AG08395 (cell line): ENCODE data around the gene SCRN2.
A peak's percentile ranks its signal among the peaks of the same experiment; 100 is the strongest.

Experiments
- DNase-seq: peaks from one replicate; pipeline ENCODE4 v3.0.0; 2012; ENCODE audit warnings: mixed read lengths, low spot score

The SCRN2 gene

DNA sequence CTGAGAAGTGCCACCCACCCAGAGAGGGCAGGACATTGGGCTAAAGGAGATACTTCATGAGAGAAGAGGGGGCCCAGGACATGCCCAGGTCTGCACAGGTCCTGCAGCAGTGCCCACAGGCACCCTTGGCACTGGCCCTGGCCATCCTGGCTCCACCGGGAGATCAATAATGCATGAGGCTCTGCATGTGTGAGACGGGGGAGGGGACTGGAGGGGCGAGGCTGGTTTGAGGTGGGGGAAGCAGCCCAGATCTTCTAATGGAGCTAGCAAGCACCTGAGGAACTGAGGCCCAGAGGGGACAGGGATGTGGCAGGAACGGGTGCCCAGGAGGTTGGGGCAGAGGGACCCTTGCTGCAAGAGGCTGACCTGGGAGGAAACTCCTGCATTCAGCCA, 20.0 kb downstream of the SCRN2 start:
- DNase-seq, result no peak

DNA sequence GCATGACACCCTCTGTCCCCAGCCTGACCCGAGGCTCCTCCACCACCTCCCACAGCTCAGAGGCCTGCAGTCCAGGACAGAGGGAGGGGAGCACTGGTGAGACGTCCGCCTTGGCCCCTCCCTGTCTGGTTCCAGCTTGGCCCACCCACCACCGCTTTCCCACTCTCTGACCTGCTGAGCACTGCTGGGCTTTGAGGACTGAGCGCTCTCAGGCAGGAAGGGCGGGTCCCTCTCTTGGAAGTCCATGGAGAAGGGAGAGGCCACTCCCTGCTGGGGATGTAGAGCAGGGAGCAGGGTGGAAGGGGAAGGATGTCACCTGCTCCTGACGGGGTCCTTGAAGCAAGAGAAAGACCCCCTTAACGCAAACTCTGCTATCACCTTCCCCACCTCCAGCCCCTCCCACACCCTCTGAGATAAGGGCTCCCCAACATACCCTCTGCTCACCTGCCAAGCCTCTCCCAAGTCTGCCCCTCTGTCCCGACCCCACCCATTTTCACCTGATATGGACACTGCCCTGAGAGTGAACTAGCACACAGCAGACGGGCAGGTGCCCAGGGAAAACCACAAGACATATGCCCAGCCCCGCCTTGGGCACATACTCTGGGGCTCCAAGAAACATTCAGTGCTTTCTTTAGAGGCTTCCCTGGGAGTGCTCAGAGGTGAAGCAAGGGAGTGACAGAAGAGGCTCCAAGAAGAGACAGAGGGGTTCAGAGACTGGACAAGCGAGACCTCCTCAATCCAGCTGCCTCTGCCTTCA, 20.9 kb downstream of the SCRN2 start:
- DNase-seq, result no peak

DNA sequence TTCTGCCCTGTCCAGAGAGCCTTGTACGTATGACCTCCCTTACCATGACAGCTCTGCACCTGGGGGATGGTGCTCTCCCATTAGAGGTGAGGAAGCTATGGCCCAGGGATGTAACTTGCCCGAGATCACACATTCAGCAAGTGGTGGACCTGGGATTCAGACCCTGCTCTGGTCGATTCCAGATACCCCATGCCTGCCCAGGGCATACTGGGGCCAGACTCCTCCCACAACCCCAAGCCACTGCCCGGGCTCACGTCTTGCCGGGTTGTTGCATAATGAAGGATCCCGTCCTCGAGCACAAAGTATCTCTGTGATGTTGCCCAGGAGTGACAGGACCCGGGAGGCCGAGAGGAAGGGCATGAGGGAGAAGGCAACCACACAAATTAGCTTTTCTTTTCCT, 21.6 kb downstream of the SCRN2 start:
- DNase-seq, result no peak

DNA sequence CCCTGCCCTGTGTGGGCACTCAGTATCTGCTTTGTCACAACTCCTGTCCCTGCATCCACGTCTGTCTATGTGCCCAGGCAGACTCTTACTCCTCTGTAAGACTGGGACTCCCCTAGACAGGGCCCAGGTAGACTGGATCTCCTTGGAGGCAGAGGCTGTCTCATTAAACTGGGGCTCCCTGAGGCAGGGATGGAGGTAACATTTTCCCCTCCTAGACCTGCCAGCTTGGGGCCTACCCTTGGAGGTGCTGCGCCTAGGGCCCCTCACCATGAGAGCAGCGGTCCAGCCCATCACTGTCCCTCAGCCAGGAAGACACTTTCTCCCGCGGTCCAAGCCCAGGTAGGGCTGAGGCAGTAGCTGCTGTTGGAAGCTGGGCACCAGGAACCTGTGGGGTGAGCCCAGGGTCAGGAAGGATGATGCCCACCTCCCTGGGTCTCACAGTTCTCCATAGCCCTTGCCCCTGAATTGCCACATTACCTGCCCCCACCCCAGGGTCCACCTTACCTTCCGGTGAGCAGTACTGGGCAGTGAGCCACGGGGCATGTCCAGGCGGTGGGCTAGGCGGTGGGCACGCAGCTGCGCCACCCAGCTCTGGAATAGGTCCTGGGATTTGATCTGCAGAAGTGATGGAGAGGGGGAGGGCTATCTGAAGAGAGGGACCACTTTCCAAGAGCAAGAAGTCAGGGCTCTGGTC, 22.9 kb downstream of the SCRN2 start:
- DNase-seq, result no peak

GRCh38 chr17:47816947-47817346, 24.1 kb downstream of the SCRN2 start:
- DNase-seq, result no peak

DNA sequence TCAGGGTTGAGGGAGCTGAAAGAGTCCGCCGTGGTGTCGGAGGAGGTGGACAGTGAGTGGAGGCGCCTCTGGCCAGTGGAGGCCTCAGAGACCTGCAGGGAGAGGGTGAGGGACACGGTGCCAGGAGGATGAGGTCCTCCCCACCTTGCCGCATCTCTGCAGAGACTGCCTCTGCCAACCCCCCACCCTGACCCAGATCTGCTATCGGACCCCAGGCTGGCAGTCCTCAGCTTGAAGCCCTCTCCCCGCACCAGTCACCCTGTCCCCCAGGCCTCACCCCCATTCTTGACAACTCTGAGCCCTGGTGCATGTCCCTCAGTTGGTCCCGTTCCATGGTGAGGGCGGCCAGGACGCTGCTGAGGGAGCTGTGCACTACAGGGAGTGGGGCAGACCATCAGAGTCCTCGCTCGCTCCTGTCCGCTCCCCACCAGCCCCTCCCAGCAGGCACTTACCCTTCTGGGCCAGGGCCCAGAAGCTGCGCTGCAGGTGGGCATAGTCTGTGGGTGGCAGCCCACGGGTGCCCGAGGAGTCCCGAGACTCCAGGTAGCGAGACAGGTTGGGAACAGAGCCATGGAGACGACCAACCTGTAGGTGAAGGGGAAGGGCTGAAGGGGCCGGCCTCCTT, 24.9 kb downstream of the SCRN2 start:
- no peak for DNase-seq

- no peak for DNase-seq
Measured at GRCh38 chr17:47815106-47815918, 25.8 kb downstream of the SCRN2 start.

GRCh38 chr17:47813512-47814031, 27.5 kb downstream of the SCRN2 start:
- no peak for DNase-seq

DNA sequence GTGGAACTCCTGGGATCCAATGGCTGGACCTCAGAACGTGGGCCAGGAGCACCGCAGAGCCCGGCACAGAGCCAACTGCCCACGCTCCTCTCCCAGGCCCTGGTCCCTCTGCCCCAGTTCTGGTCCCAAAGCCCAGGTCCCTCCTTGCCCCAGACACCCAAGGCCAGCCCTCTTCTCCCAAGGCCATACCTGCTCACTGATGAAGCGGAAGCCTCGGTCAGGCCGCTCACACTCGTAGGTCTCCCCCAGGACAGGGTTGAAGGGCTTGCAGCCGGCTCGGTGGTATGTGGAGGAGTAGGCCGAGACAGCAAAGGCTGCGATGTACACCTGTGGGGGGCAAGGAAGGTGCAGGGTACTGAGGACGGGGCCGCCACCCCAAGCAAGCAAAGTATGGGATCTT, 28.0 kb downstream of the SCRN2 start:
- no peak for DNase-seq

DNA sequence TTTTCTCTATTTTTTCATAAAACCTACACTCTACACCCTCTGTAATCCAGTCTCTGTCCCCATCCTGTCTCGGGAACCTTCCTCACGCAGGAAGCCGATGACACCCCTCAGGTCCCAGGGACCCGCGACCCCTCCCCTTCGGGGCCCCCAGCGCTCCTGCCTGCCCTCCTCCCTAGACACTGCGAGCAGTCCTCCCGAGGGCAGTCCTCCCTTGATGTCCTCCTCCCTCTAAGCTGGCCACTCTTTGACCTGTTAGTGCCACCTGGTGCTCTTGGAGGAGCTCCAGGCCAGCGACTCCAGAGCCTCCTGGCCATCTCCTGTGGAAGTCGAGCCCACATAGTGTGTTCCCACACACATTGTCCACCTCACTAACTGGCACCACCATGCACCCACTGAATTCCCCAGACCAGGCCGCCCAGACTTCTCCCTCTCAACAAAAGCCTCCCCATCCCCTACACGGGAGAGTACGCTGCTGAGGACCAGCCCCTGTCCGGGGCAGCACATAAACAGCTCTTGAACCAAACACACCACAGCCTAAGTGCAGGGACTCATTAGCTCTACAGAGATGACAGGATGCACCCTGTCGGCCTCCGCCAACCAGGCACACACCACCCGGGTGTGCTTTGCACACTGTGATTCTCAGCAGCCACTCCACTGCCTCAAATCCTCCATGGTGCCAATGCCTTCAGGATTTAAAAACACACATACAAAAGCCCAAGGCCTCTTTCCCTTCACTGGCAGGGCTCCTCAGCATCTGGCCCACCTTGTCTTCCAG, 28.7 kb downstream of the SCRN2 start:
- DNase-seq, result no peak

DNA sequence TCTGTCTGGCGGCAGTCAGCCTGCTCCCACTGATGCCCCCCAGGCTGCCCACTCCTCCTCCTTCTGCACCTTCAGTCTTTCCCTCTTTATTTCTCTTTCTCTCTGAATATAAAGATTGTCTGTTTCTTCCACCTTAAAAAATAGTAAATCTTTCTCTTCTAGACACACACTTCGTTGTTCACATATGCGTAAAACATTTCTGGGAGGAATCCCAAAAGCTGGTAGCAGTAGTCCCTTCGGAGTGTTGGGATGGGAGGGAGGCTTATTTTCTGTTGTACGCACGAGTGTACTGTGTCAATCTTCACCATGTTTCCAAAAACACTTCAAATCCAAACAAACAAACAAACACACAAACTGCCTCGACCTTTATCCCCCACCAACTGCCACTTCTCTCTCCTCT, 29.4 kb downstream of the SCRN2 start:
- no peak for DNase-seq

DNA sequence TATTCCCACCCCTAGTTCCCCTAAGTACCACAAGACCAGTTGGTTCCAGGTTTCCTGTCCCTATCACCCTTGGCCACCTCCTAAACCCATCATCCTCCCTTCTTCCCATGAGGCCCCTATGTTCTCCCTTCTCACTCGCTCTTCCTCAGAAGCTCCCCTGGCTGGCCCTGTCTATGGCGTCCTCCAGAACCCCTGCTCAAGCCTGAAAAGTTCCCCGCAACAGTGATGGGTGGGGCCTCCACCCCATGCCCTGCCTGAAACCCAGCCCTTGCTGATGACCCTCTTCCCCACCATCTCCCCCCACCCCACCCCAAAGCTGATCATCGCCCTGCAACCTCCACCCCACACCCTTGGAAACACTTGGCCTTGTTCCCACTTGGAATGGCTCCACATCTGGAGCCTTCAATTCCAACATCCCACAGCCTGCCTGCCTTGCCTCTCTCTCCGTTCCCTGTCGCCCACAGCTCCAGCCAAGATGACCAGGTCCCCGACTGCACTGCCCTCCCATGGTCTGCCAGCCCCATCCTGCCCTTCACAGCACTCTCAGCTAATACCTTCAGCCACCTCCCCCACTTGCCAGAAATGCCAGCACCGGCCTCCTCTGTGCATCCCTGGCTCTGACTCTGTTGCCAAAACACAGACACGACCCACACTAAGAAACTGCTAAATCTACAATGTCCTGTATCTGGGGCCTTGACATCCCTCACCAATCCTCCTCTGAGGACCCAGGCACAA, 30.0 kb downstream of the SCRN2 start:
- DNase-seq, result no peak

DNA sequence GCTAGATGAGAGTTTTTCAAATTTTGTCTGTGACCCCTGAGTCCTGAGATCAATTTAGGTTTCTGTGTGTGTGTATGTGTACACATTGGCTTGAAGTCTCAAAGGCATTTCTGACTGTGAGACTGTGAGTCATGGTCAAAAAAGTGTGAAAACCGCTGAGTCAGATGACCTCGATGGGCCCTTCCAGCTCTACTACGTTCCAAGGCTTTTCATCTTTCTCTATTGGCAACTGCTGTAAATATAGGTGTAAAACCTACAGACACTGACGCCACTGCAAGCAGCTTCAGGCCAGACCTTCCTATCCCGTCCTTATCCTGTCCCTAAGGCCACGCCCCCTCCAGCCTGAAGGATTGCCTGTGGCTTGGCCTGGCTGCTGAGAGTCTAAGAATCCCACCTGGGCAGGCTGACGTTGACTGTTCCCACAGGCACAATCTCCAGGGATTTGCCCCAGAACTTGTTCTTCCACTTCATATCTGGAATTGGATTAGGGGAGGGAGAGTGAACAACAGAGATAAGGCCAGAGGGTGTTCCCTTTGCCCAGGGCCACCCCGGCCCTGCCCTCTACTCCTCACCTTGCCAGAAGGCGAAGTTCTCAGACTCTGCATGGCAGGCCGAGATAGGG, 30.8 kb downstream of the SCRN2 start:
- DNase-seq, result peak; percentile 91

- no peak for DNase-seq
Measured at GRCh38 chr17:47808830-47809480, 32.1 kb downstream of the SCRN2 start.

DNA sequence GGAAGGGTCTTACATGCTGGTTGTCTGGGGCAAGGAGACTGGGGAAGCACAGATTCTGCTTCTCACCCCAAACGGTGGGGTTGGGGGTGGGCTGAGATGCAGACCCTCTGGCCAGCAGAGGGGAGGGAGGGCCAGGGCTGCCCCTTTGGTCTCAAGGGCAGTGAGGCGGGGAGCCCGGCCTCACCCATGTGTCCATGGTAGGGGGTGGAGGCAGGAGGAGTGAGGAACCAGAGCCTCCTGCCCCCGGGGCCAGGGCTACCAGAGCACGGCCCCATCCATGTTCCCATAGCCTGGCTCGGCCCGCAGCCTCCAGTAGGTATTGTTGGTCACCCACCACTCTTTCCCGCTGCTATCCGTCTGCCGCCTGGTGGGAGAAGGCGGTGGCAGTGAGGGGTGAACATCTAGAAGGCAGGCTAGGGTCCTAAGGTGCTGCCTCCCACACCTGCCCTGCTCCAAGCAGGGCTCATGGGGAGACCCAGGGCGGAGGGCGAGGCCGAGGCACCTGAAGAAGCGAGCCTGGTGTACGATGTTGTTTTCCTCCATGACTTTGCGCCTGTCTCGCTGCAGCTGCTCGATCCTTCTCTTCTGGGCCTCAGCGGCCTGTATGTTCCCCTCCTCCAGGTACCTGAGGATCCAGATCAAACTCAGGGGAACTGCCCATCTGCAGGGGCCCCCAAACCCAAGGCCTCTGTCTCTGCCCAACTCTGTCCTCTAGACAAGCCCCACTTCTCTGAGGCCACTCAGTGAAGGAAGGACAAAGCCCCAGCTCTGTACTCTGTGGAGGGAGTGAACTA, 32.8 kb downstream of the SCRN2 start:
- no peak for DNase-seq

DNA sequence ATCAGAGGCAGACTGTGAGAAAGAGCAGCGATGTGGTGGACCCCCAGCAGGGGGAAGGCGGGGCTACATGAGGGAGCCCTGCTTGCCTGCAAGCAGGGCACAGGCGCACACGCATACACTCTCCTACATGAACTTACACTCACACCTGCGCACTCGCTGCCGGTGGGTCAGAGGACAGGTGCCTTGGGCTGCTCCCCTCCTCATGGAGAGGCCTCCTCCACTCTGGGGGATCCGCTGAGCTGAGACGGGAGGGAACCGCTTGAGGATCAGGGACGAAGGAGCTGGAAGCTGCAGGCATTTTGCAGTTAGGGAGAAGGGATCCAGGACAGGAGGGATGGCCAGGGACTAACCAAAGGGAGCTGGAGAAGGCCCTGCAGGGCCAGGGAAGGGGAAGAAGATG, 33.7 kb downstream of the SCRN2 start:
- DNase-seq, result no peak

DNA sequence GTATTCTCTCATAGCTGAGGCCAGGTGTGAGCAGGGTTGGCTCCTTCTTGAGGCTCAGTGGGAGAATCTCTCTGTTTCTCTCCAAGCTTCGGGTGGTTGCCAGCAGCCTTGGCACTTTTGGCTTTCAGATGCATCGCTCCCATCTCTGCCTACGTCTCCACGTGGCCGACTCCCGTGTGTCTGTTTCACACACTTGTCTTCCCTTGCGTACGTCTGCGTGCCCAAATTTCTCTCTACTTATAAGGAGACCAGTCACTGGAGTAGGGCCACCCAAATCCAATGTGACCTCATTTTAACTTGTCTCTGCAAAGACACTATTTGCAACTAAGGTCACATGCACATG, 34.2 kb downstream of the SCRN2 start:
- DNase-seq, result no peak

GRCh38 chr17:47806026-47806912, 34.8 kb downstream of the SCRN2 start:
- DNase-seq, result no peak
